GM04503 (cell line): ENCODE measurements around the gene DNAH9.

Experiments used
- DNase-seq: peaks from one replicate; pipeline ENCODE4 v3.0.0-alpha.2; 2012; ENCODE audit warnings: low read depth

DNAH9 gene

GRCh38 chr17:11768981-11769380, 170.7 kb downstream of the DNAH9 start:
- no peak for DNase-seq

GRCh38 chr17:11772031-11772430, 173.8 kb downstream of the DNAH9 start:
- DNase-seq = no peak

DNA sequence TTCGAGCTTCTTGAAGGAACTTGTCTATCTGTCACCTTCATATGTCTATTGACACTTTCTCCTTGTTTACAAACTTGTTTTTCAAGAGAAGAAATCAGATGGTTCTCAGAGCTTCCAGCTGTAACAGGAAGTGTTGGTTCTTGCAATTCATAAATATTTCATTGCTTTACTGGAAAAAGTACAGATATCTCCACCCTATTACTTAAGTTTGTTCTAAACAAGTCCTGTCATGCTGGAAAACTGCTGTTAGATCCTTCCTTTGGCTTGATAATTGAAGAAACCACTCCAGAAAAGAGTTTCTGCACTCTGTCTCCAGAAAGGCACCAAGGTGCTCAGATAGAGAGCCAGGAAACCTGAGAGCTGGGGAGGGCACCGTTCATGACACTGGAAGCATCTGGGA, 181.6 kb downstream of the DNAH9 start:
- DNase-seq = no peak

DNA sequence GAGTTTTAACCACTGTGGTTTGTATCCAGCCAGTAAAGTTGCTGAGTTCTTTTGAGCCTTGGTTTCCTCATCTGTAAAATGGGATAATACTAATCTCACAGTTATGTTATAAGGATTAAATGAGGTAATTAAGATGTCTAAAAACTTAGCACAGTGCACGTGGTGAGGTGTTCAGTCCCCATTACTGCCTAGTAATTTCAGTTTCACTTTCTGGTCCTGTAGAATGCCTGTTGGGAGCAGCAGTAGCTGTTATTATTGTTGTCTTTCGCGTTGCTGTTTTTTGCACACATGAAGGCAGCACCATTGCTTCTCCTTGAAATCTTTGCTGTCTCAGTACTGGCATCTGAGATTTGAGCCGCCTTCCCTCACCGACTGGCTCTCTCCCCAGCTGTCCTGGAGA, 182.4 kb downstream of the DNAH9 start:
- no peak for DNase-seq

DNA sequence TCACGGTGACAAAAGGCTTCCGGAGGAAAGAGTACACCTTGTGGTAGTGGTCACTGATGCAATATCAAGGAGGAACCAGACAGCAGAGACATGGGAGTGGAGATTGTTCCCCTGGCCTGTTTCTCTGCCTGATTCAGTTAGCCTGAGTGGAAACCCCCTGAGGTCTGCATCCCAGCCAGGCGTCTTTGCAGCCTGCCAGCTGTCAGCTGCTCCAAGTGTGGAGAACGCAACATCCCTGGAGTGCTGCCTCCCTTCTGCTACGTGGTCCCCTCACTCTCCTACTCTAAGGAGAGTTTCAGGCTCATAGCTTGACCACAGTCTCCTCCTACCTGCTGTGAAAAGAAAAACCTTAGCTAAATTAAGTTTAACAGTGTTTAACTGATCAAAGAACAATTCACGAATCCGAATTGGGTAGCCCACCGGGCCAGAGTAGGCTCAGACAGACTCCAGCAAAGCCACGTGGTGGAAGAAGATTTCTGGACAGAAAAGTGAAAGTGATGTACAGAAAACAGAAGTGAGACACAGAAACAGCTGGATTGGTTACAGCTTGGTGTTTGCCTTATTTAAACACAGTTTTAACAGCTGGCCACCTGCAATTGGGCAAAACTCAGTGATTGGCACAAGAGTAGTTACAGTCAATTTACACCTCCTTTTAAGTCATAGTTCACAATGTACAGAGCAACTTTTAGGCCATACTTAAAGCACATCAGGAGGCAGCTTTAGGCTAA, 188.6 kb downstream of the DNAH9 start:
- DNase-seq = no peak

DNA sequence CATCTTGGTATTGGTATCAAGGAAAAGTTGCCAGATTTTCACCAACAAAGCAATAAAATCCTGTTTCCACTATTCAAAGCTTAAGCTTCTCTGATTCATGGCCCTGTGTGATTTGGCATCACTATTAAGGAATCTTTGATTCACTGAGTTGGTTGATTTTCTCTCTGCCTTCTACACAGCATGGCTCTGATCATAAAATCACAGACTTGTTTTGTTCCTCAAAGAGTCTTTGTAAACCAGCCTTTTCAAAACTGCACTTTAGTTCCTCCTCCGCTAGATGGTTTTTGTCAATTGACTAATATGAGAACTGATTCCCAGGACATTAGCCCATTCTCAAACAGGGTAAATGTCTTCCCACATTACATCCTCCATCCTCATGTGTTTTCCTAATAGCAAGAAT, 197.6 kb downstream of the DNAH9 start:
- DNase-seq = no peak

- no peak for DNase-seq
Measured at GRCh38 chr17:11797803-11798202, 199.5 kb downstream of the DNAH9 start.

DNA sequence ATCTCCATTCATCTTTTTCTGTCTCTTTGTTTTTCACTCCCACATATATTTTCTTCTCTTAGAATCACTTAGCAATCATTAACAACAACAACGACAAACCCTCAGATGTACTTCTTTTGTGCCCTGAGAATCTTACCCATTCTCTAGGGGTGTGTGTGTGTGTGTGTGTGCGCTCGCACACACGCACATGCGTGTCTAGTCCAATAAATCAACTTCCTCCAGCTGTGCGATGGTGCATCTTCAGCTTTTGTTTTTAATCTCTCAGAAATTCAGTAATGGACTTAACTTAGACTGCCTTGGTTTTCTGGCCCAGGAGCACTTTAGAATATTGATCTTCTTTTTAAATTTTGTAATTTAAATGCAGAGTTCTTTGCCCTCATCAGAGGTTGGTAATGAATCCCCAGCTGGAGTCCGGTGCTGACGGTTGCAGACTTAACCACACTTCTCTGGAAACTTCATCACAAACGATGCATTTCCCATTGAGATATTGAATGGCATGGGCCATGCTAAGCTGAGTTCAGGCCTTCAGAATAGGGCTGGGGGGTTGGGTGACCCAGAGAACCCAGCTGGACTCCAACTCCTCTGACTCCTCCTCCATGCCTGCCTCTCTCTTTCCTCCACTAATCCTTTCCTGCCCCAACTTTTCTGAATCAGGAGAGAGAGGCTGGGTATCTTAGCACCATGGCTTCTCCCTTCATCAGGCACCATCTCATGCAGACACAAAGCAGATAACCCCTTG, 205.1 kb downstream of the DNAH9 start:
- no peak for DNase-seq

- DNase-seq = no peak
Measured at GRCh38 chr17:11805138-11805537, 206.9 kb downstream of the DNAH9 start.

DNA sequence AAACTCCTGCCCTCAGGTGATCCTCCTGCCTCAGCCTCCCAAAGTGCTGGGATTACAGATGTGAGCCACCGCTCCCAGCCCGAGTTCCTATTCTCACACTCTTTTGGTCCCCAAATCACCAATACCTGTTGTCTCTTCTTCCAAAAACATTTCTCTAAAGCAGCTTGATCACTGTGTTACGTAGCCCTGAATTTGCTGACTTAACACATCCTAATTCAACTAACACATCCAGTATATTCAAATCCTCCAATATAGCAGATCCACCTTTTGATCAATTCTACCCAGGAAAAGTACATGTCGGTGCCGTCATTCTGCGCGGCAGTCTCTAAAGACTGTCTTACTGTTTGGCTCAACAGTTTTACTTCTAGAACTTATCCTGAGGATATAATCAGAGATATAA, 207.7 kb downstream of the DNAH9 start:
- DNase-seq = no peak

GRCh38 chr17:11807606-11808005, 209.3 kb downstream of the DNAH9 start:
- DNase-seq = no peak

GRCh38 chr17:11813278-11813677, 215.0 kb downstream of the DNAH9 start:
- no peak for DNase-seq

DNA sequence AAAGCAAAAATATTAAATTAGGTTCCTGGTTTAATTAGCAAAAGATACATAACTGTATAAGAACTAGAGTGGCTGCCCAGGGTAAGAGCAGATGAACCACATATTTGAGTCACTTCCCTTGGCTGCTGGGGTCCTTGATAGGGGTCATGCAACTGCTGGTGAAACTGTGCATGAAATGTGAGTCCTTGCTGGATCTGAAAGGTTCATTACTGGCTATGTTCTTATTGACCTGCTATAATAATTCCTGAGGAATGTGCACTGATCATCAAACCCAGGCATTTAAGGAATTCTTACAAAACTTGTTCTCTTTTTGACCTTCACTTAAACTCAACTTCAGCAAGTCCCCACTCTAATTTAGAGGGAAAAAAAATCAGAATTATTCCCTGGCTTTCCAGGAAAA, 215.6 kb downstream of the DNAH9 start:
- no peak for DNase-seq

DNA sequence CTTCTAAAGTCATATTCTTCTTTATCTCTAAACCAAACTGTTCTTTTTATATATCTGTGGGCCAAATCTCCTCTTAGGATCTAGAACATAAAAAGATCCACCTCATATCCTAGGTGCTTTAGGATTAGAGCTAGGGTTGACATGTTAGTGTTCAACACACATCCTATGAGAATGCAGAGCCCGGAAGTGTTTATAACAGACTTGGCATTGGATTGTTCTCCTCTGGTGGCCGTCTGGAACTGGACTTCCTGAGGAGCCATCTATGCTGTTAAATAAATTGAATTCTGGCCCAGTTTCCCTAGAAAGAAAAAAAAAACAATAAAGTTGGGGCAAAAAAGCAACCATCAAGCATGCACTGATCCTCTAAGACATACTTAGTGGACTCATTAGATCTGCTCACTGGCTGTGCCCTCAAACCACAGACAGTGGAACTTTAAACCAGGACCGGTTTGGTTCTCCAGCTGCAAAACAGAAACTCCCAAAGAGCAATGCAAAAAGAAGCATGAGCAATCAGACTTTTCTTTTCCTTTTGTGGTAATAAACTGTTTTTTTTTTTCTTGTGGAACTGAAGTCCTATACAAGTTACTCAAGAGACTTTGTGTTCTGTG, 216.5 kb downstream of the DNAH9 start:
- DNase-seq = no peak

DNA sequence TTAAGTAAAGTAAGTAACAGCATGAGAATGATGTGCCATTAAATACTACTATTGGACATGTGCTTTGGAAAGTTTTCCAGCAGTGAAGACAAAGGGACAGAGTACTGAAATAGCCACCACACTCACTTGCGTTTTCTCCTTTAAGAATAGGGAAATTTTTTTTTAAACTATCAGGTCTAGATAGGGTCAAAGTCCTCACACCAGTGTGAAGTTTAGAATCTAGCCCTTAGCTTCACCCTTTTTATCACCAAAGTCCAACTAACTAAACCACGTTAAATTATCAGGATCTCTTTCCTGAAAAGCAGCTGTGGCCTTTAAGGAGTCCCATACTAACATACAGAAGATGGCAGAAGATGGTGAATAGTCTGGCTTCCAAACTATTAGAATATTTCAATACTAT, 218.1 kb downstream of the DNAH9 start:
- no peak for DNase-seq

GRCh38 chr17:11823862-11824261, 225.6 kb downstream of the DNAH9 start:
- no peak for DNase-seq

DNA sequence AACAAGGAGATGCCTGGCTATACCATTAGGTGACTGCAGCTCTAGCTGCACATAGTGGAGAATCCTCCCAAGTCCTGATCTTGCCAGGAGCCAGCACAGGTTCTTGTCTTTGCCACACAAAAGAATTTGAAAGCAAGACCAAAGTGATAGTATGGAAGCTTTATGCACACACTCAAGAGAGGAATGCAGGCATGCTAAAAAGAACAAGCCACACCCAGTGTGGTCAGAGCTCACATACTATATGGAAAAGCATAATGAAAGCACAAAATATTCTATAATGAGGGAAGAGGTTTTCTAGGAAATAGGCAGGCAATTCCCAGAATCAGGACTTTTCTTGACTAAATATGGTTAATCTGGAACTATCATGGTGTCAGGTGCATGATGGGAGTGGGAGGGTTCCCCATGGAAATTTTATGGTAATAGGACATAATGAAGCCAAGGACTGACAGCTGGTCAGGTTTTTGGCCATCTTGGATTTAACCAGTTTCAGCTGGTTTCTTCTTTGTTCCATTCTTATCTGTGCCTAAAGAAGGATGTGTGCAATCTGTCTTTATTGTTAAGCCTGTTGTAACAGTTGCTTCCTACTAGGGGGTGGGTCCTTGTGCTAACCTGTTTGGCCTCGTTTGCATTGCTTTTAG, 227.4 kb downstream of the DNAH9 start:
- no peak for DNase-seq

GRCh38 chr17:11832401-11833137, 234.3 kb downstream of the DNAH9 start:
- no peak for DNase-seq

DNA sequence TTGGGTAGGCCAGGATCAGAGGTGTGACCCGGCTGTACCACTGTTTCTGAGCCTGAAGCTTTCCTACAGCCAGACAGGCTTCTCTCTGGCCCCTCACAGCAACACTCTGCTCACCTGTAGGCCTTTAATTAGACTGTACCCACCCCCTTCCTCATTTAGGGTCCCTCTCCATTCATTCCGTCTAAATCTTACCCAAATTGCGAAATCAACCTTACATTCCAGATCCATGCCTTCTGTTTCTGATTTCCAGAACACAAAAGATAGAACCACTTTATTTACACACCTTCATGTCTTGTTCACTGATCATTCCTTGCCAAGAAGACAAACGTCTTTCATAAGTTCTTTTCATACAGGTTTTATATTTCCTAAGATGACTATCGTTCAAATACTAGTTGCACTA, 238.2 kb downstream of the DNAH9 start:
- DNase-seq = no peak

GRCh38 chr17:11840052-11840451, 241.8 kb downstream of the DNAH9 start:
- DNase-seq = no peak

DNA sequence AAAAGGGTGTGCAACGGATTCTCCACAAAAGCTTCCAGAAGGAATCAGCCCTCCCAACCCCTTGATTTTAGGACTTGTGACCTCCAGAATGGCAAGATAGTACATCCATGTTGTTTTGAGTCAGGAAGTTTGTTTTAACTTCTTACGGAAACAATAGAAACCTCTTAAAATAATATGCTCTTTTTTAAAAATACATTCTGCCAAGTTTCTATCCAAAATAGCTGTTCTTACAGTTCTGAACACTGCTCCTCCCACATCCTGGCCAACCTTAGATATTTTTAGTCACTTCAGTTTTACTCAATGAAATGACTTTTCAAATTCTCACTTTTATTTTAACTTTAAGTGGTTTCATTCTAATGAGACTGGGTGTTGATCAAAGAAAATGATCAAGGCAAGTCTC, 242.6 kb downstream of the DNAH9 start:
- DNase-seq = no peak

DNA sequence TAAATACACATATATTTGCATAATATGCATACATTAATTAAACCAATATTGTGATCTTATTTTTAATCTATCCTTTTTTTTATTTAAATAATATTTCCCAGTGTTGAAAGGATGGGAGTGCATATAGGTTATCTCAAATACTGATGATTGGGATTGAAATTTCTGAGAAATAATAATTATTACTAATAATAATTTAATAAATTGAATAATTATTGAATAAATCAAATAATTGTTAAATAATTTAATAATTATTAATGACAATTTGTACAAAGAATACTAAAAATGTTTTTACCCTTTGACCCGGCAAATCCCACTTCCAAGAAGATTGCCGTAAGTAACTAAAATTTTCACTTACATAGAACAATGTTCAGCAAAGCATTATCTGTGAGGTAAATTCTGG, 250.1 kb downstream of the DNAH9 start:
- DNase-seq = no peak
